Measurements from ENCODE around the gene EDIL3. TPM values are rescaled to one million over a fixed set of nuclear protein-coding genes. Genes with fewer than 3 reads are reported as not detected.

EDIL3 gene
- total and polyA plus RNA-seq, 10 of the 15 experiments (the other 5 are each of a cell fraction or from before 2014, with no cell fraction given) = 0.01 to 0.62 (median 0.20) TPM

GRCh38 chr5:84376346-84376745, 8.3 kb downstream of the EDIL3 start:
- no peaks in the 10 kb centered on the region for H3K27me3 ChIP-seq (replicated peaks in 1 of 2; ENCODE audit: control insufficient read depth in 2 of 2, insufficient read depth in 2 of 2, low read length in 1 of 2)
- no TSS peak for BruUV-seq (replicated peaks)
- H3K9ac ChIP-seq (ENCODE audit: control insufficient read depth, insufficient read depth, low read length) = no peak overlapping the region
- RAD21 ChIA-PET (ENCODE audit: unreplicated experiment) = interaction anchor here (1.0 kb wide), 1 partner anchor 268 kb away, joined by 3 read pairs; no protein-coding TSS in a partner anchor
- ATAC-seq (no peak), DNase-seq (ENCODE audit: low read depth, low spot score) (no peak), FAIRE-seq (no peak)
- in situ Hi-C loops (cut with MboI) (no loop called here), intact Hi-C loops (cut with micrococcal nuclease; ENCODE audit: unreplicated experiment) (loop anchor here (5.0 kb wide), 1 partner anchor 99 kb away; no protein-coding TSS in a partner anchor)
- H3K36me3 ChIP-seq (ENCODE audit: control insufficient read depth in 2 of 2, insufficient read depth in 2 of 2, low read length in 1 of 2) = no peaks in the 10 kb centered on the region
- POLR2A ChIA-PET = interaction anchor here (0.7 kb wide), 1 partner anchor 13 kb away, joined by 3 read pairs; no protein-coding TSS in a partner anchor
- no peak overlapping the region for H2AFZ ChIP-seq (ENCODE audit: control insufficient read depth, low read depth, low read length)
- CTCF ChIA-PET = interaction anchor here (0.8 kb wide), 1 partner anchor 449 kb away, joined by 3 read pairs; no protein-coding TSS in a partner anchor
- H3K4me3 ChIP-seq = no peak overlapping the region
- H4K20me1 ChIP-seq (ENCODE audit: control insufficient read depth, insufficient read depth) = no peaks in the 10 kb centered on the region
- SMC1A ChIA-PET (ENCODE audit: uncharacterized antibody, unreplicated experiment) = no interaction called here
- no peak overlapping the region for H3K4me2 ChIP-seq (ENCODE audit: control insufficient read depth, insufficient read depth)
- H3K79me2 ChIP-seq (ENCODE audit: control insufficient read depth, insufficient read depth, low read length) = no peaks in the 10 kb centered on the region
- 43% methylated on average over 1 of the region's 1 CpG for WGBS (ENCODE audit: insufficient coverage, insufficient replicate concordance, low lambda C conversion rate, missing lambda C conversion rate)
- no peak overlapping the region for H3K27ac ChIP-seq (ENCODE audit: control insufficient read depth, insufficient read depth)
- TF ChIP-seq RB1 (IDR thresholded peaks at IDR 0.05; ENCODE audit: borderline replicate concordance) (no peak), IRF3 (IDR thresholded peaks at IDR 0.05) (no peak), FOXK2 (IDR thresholded peaks at IDR 0.05) (no peak), RAD21 (IDR thresholded peaks at IDR 0.05; ENCODE audit: insufficient read depth, low read depth, low read length) (no peak), ZSCAN29 (IDR thresholded peaks at IDR 0.05) (no peak), E2F4 (IDR thresholded peaks at IDR 0.05; ENCODE audit: low read depth, low read length) (no peak), MLLT1 (IDR thresholded peaks at IDR 0.05) (no peak), SUZ12 (IDR thresholded peaks at IDR 0.05; ENCODE audit: unreplicated experiment) (no peak)
- no peaks in the 10 kb centered on the region for H3K4me1 ChIP-seq (ENCODE audit: control insufficient read depth, insufficient read depth, low read length)
- no peaks in the 10 kb centered on the region for H3K9me3 ChIP-seq (replicated peaks; ENCODE audit: control insufficient read depth, insufficient read depth, low read length)
